Activated naive CD4-positive, alpha-beta T cell treated with anti-CD3 and anti-CD28 coated beads, Interleukin-2, amount 50 U/mL, for 72 hours (primary cell): Measurements from ENCODE around the gene TOB1. TPM values are rescaled to one million over a fixed set of nuclear protein-coding genes. Genes with fewer than 3 reads are reported as not detected.
A peak's percentile ranks its signal among the peaks of the same experiment; 100 is the strongest.
"Not testable (repeated sequence)": the region's sequence is repeated elsewhere in the genome, so short reads cannot be mapped to it uniquely, and the experiment has no call there.

Experiments
- ATAC-seq, 2 donors: fragments of 150-1000 bp; cut with Tn5 transposase; 2 replicates each; pipeline ENCODE4 v1.10.0; 2021; ENCODE audit warnings: mild to moderate bottlenecking in 2 of 2, moderate library complexity in 2 of 2
- DNase-seq, 2 donors: peaks; one replicate each; pipeline ENCODE4 v3.0.0; 2021 to 2022; ENCODE audit warnings: low spot score in 2 of 2
- H3K27ac Mint-ChIP-seq, 2 donors: one replicate each; pipeline ENCODE4 v1.8.0; 2022; ENCODE audit warnings: mild to moderate bottlenecking in 2 of 2, mixed read lengths in 2 of 2
- H3K36me3 Mint-ChIP-seq, 2 donors: one replicate each; pipeline ENCODE4 v1.8.0; 2022; ENCODE audit warnings: mixed read lengths in 2 of 2
- H3K9me3 Mint-ChIP-seq, 2 donors: one replicate each; pipeline ENCODE4 v1.8.0; 2022; ENCODE audit warnings: mixed read lengths in 2 of 2
- total RNA-seq, 2 donors: library from RNA; stranded (reverse); gene quantifications; one replicate each; pipeline ENCODE4 v1.2.3, GENCODE V29; 2022

The TOB1 gene
- total RNA-seq, 2 donors from 2014 or later = 25.7 to 85.5 TPM

DNA sequence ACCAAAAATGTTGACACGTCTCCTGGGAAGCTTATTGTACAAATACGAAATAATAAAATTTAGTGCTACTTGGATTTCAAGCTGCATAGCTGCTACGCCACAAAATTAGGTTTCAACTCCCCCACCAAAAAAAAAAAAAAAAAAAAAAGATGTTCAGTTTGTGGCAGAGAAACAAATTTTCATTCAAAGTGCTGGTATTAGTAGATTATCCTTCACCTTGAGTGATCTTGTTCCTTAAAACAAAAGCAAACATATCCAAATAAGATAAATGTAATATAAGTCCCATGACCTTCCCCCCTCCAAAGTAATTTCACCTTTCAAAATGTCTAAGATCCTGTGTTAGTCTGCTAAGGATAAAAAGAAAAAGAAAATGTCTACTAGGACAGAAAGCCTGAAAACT lies 2.2 kb downstream of the TOB1 start:
- Mint-ChIP-seq H3K9me3 (no peaks in the 10 kb centered on the region), H3K36me3 (peaks cover 10 to 21% of the 10 kb centered on the region in 2 donors), H3K27ac (peak overlapping the region in 1 of 2 donors; percentile 98)
- ATAC-seq (no peak), DNase-seq (no peak)

GRCh38 chr17:50863221-50863843 lies 2.8 kb downstream of the TOB1 start:
- peak in 1 of 2 donors; percentile 46 for DNase-seq
- Mint-ChIP-seq H3K9me3 (no peaks in the 10 kb centered on the region), H3K36me3 (peaks cover 10 to 21% of the 10 kb centered on the region in 2 donors), H3K27ac (peak overlapping the region in 1 of 2 donors; percentile 70)
- ATAC-seq = no peak

- no peak for DNase-seq
- Mint-ChIP-seq H3K9me3 (no peaks in the 10 kb centered on the region), H3K27ac (no peak overlapping the region), H3K36me3 (peaks cover 10 to 21% of the 10 kb centered on the region in 2 donors)
- ATAC-seq = no peak
Observed at GRCh38 chr17:50861822-50862528, 4.2 kb downstream of the TOB1 start.

- no peak for DNase-seq
- Mint-ChIP-seq H3K27ac (no peak overlapping the region), H3K9me3 (no peaks in the 10 kb centered on the region), H3K36me3 (peaks cover 10 to 21% of the 10 kb centered on the region in 2 donors)
- ATAC-seq = no peak
Observed at GRCh38 chr17:50861334-50861676, 4.8 kb downstream of the TOB1 start.

DNA sequence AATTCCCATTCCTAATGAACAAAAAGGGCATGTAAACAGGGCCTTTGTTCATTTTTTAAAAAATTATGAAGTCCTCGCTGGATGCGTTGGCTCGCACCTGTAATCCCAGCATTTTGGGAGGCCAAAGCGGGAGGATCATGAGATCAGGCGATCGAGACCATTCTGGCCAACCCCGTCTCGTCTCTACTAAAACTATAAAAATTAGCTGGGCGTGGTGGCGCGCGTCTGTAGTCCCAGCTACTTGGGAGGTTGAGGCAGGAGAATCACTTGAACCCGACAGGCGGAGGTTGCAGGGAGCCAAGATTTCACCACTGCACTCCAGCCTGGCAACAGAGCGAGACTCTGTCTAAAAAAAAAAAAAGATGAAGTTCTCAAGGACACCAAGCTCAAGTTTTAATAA lies 6.4 kb downstream of the TOB1 start:
- H3K9me3 Mint-ChIP-seq, DNase-seq, ATAC-seq, H3K27ac Mint-ChIP-seq: not testable (repeated sequence)
- H3K36me3 Mint-ChIP-seq = peaks cover 3 to 15% of the 10 kb centered on the region in 2 donors

DNA sequence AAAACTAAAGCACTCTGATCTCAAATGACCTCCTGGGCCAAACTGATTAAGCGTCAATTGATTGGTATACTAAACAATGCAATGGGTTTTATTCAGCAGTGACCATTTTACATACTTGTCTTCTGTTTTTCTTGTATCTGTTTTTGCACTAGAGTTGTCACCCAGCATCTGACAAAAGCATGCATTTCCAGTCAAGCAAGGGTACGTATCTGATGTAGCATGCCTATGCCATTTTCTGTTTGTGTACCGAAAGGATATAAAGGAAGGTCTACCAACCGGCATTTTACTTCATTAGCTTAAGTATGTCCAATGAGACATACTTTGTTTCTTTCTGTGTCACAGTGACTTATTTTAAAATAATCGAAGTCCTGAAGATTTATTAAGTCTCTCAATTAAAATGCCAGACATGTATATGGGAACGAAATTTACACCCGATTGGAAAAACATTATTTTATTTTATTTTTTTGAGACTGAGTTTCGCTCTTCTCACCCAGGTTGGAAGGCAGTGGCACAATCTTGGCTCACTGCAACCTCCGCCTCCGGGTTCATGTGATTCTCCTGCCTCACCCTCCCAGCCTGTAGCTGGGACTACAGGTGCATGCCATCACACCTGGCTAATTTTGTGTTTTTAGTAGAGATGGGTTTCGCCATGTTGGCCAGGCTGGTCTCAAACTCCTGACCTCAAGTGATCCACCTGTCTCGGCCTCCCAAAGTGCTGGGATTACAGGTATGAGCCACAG lies 7.5 kb downstream of the TOB1 start:
- Mint-ChIP-seq H3K36me3 (peaks cover 0 to 15% of the 10 kb centered on the region in 2 donors), H3K27ac (no peak overlapping the region), H3K9me3 (no peaks in the 10 kb centered on the region)
- DNase-seq = no peak
- ATAC-seq = no peak

DNA sequence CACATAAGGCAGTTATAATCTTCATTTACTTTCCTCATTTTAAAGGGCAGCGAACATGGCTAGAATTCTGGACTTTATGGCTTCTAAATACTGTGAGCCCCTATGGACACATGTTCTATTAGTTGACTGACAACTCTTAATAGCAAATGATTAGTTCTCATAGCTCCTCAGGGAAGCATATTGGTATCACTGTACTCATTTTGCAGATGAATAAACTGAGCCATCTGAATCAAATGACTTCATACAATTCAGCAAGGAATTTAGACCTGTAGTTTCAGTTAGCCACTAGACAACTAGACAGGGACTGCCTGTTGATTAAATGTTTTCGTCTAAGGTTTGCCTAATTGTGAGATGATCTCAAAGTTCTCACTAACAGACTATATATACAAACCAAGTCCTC lies 9.7 kb downstream of the TOB1 start:
- H3K9me3 Mint-ChIP-seq = no peaks in the 10 kb centered on the region

DNA sequence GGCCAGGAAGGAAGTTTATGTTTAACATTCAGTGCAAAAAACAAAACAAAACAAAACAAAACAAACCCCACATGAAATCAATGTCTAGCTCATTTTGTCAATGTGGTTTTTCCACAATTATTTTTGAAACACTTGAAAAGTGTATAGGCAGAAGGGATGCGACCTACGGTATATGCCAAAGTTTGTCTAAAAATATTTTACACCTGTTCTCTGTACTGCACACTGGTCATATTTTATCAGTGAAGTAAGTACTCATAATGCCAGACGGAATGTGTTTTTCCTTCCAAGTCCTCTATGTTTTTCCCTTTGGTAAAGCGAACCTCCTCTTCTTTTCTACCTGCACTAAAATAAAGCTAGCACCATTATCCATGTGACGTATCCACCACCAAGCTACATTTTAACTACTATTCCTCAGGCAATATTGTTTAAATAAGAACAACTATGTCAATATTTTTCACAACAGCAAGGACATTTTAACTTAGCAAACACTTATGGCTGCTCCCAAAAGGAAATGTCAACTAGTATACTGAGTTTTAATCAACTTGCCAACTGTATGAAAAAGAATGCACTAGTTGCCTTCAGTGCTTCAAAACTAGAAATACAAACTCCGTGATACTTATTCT lies 10.3 kb downstream of the TOB1 start:
- DNase-seq = no peak
- H3K36me3 Mint-ChIP-seq = no peaks in the 10 kb centered on the region
- no peaks in the 10 kb centered on the region for H3K9me3 Mint-ChIP-seq
- ATAC-seq = no peak
- no peak overlapping the region for H3K27ac Mint-ChIP-seq

More for the DNA sequence above, 9.7 kb downstream of the TOB1 start:
- Mint-ChIP-seq H3K27ac (no peak overlapping the region), H3K36me3 (peaks cover 0 to 2% of the 10 kb centered on the region in 2 donors)
- ATAC-seq (no peak), DNase-seq (no peak)

DNA sequence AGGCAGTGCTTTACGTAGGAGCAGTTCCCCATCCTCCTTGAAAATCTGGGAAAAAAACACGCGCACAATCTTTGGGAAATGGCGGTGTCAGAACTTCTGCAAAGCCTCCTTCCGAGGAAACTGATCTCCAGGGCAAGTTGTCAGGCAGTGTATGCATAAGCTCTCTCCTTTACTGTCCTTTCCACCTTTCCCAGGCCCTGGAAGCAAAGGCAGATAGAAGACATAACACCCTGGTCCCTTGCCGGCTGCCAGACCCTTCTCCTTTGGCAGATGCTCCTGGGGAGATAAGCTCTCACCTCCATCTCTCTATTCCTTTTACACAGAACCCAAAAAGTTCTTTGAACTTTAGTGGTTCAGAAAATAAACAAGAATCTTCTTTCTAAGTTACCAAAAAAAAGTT lies 12.4 kb downstream of the TOB1 start:
- ATAC-seq = no peak
- Mint-ChIP-seq H3K27ac (no peak overlapping the region), H3K9me3 (no peaks in the 10 kb centered on the region)

DNA sequence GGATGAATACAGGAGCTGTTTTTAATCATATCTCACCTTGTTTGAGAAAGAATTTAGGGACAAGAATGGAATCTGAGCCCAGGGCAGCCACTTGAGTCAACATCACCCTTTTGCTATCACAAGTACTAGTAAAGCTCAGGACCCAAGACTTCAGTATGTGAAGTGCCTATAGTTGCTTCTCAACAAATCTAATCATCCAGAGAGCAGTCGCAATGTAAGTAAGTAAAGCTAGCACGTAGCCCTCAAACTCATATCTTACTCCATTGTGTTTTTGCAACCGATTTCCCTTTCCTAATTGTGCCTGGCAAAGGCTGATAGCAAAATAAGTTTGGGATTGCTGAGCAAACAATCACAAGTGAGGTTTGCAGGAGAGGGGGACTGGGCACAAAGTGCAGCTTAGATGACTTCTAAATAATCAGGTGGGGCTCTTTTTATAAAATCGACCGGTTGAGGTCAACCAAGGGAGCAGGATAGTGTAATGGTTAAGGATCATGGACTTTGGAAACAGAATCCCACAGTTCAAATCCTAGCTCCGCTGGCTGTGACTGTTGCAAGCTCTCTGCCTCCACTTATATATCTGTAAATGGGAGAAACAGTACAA lies 13.0 kb downstream of the TOB1 start:
- ATAC-seq (no peak), DNase-seq (no peak)
- Mint-ChIP-seq H3K27ac (peak overlapping the region in 1 of 2 donors; percentile 88), H3K9me3 (no peaks in the 10 kb centered on the region), H3K36me3 (no peaks in the 10 kb centered on the region)

More for the DNA sequence above, 12.4 kb downstream of the TOB1 start:
- peak in 1 of 2 donors; percentile 33 for DNase-seq
- no peaks in the 10 kb centered on the region for H3K36me3 Mint-ChIP-seq

- Mint-ChIP-seq H3K9me3 (no peaks in the 10 kb centered on the region), H3K36me3 (no peaks in the 10 kb centered on the region), H3K27ac (peak overlapping the region in 1 of 2 donors; percentile 88)
- DNase-seq (no peak), ATAC-seq (no peak)
Observed at GRCh38 chr17:50850640-50851039, 15.5 kb downstream of the TOB1 start.

DNA sequence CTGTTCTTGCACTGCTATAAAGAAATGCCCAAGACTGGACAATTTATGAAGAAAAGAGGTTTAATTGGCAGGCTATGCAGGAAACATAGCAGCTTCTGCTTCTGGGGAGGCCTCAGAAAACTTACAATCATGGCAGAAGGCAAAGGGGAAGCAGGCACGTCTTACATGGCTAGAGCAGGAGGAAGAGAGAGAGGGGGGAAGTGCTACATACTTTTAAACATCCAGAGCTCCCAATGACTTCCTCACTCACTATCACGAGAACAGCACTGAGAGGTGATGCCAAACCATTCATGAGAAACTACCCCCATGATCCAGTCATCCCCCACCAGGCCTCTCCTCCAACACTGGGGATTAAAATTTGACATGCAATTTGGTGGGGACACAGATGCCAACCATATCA lies 17.4 kb downstream of the TOB1 start:
- Mint-ChIP-seq H3K9me3 (no peaks in the 10 kb centered on the region), H3K27ac (no peak overlapping the region), H3K36me3 (no peaks in the 10 kb centered on the region)
- no peak for DNase-seq
- no peak for ATAC-seq

DNA sequence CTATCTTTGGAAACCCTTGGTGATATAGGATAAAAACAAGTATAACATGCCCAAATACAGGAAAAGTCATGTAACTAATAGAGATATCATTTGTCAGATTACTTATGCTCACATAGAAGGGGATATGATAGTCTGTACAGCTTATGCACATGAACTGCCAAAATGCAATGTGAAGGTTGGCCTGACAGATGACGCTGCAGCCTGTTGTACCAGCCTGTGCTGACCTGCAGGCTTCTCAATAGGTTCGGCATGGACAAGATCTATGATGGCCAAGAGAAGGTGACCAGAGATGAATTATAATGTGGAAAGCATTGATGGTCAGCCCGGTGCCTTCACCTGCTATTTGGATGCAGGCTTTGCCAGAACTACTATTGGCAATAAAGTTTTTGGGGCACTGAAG lies 18.1 kb downstream of the TOB1 start:
- ATAC-seq (no peak), DNase-seq (no peak)
- H3K9me3 Mint-ChIP-seq = no peaks in the 10 kb centered on the region
- no peak overlapping the region for H3K27ac Mint-ChIP-seq
- H3K36me3 Mint-ChIP-seq = no peaks in the 10 kb centered on the region

DNA sequence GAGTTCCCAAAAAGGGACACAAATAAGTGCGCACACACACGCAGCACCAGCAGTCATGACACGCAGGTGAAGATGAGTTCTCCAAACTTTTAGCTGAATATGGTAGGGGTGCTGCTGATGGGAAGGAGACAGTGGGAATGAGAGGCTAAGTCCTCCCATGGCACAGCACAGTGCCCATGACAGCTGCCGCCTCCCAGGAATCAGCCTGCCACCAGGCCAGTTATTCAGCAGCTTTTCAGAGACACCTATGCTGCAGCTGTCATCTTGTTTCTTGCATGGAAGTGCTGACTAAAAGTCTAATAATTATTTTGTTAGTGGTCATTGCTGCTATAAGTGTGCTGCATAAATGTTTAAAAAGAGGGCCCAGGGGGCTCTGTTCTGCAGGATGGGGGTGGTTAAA lies 18.6 kb downstream of the TOB1 start:
- H3K27ac Mint-ChIP-seq = no peak overlapping the region
- DNase-seq = peak in 1 of 2 donors; percentile 31
- no peak for ATAC-seq
- H3K36me3 Mint-ChIP-seq = no peaks in the 10 kb centered on the region
- no peaks in the 10 kb centered on the region for H3K9me3 Mint-ChIP-seq

DNA sequence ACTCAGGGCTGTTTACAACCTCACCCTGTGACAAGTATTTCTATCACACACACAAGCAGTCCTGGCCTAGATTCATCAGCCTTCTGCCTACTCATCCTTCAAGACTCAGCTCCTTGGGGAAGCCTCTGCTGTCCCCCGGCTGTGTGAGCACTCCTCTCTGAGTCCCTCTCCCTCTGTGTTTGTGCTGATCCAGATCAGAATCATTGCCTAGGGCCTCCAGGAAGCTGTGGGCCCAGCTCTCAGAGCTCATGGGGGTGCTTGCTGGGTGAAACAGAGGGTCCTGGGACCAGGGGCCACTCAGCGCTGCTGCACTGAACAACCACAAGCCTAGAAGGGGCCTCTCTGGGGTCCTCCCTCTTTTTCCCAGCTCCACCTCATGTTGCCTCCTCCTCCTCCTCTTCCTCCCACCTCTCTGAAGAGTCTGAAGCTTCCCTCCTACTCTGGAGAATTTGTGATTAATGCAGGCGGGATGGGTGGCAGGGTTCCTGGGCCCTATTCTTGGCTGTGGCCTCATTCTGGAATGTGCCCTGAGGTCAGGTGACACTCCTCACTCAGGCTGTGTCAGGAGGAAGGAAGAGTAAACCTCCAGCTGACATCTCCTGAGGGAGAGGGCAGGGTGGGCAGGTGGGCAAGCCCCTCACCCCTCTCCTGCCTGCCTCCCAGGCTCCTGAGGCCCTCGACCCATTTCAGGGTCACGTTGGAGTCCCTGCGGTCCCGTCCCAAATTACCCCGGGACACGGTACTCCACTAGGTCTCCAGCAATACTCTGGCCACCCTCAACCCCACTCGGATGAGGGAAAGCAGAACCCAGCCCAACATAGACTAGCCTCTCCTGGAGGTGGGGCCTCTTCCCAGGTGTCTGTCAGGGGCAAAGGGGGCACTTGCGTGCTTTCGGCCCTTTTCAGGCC lies 20.7 kb downstream of the TOB1 start:
- H3K27ac Mint-ChIP-seq = peak overlapping the region in 1 of 2 donors; percentile 1
- no peaks in the 10 kb centered on the region for H3K36me3 Mint-ChIP-seq
- H3K9me3 Mint-ChIP-seq = no peaks in the 10 kb centered on the region
- peak in 1 of 2 donors; percentile 49 for DNase-seq
- no peak for ATAC-seq
